ENCODE results near the gene RASSF8. TPM values are rescaled to one million over a fixed set of nuclear protein-coding genes. Genes with fewer than 3 reads are reported as not detected.

The RASSF8 gene
- total RNA-seq, 1 experiment from 2014 or later, result 9.2 TPM

DNA sequence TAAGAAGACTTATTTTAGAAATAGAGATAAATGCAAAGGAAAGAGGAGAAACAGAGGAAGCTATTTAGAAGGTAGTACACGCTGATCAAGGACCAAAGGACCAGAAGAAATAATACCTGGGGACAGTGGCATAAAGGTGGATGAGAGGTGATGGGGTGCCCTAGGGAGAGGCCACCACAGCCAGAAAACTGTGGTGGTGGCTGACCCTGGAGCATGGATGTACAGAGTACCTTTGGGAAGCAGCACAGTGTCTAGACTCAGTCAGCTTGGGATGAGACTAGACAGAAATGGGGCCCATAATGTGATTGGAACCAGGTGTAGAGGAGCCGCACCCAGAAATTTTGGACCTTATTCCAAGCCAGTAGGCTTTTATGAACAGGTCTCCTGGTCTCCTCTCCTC is 17.2 kb downstream of the RASSF8 start:
- H3K79me2 ChIP-seq (ENCODE audit: insufficient read depth, low read length), result no peaks in the 10 kb centered on the region
- DNase-seq (ENCODE audit: low read depth, low spot score), result no peak
- no peaks in the 10 kb centered on the region for H3K4me1 ChIP-seq (ENCODE audit: control insufficient read depth in 1 of 2, insufficient read depth in 2 of 2, low read length in 2 of 2)
- H3K9ac ChIP-seq (ENCODE audit: low read length), result no peak overlapping the region
- no peak overlapping the region for H3K4me2 ChIP-seq (ENCODE audit: low read length)
- CTCF ChIA-PET, result no interaction called here
- H3K27me3 ChIP-seq (ENCODE audit: insufficient read depth, low read length), result no peaks in the 10 kb centered on the region; the same call in 1 of the 2 replicates
- POLR2A ChIA-PET, result interaction anchor here (1.7 kb wide), 1 partner anchor 9 kb away, joined by 3 read pairs; no protein-coding TSS in a partner anchor
- BruUV-seq (replicated peaks), result no TSS peak
- H4K20me1 ChIP-seq (ENCODE audit: insufficient read depth), result no peaks in the 10 kb centered on the region
- no peaks in the 10 kb centered on the region for H3K9me2 ChIP-seq (ENCODE audit: insufficient read depth)
- TF ChIP-seq YY1 (IDR thresholded peaks at IDR 0.05; ENCODE audit: extremely low read depth, insufficient replicate concordance, low read depth, low read length), result no peak
- TF ChIP-seq, protein P1, sequence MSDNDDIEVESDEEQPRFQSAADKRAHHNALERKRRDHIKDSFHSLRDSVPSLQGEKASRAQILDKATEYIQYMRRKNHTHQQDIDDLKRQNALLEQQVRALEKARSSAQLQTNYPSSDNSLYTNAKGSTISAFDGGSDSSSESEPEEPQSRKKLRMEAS (IDR thresholded peaks at IDR 0.05), result no peak
- no peak for TF ChIP-seq RAD21 (IDR thresholded peaks at IDR 0.05; ENCODE audit: low read depth)
- TF ChIP-seq TCF7L2 (IDR thresholded peaks at IDR 0.05; ENCODE audit: borderline replicate concordance, extremely low read depth, insufficient read depth, insufficient read length), result no peak
- TF ChIP-seq CEBPB (IDR thresholded peaks at IDR 0.05; ENCODE audit: low read depth), result no peak
- no peak for TF ChIP-seq EZH2phosphoT487 (IDR thresholded peaks at IDR 0.05; ENCODE audit: borderline replicate concordance)
- TF ChIP-seq FOSL1 (IDR thresholded peaks at IDR 0.05; ENCODE audit: low read depth), result no peak
- no peak for TF ChIP-seq JUND (IDR thresholded peaks at IDR 0.05)
- no peak for TF ChIP-seq ELF1 (IDR thresholded peaks at IDR 0.05; ENCODE audit: borderline replicate concordance, low read depth)
- TF ChIP-seq ZFX (IDR thresholded peaks at IDR 0.05), result no peak
- no peak for TF ChIP-seq EZH2 (IDR thresholded peaks at IDR 0.05)
- no peak for TF ChIP-seq ZNF274 (IDR thresholded peaks at IDR 0.05; ENCODE audit: low read depth, low read length)
- no peak overlapping the region for H3K27ac ChIP-seq (ENCODE audit: low read depth, low read length)
- ATAC-seq, result no peak
- no peaks in the 10 kb centered on the region for H3K9me3 ChIP-seq (ENCODE audit: control insufficient read depth in 1 of 2, insufficient read depth in 1 of 2, low read depth in 1 of 2, low read length in 2 of 2)
- RAD21 ChIA-PET (ENCODE audit: low non-redundant PET in 1 of 2, low total read pairs in 2 of 2, uncharacterized antibody in 2 of 2, unreplicated experiment in 2 of 2), result no interaction called here
- intact Hi-C loops (cut with micrococcal nuclease), result no loop called here
- H3K4me3 ChIP-seq (replicated peaks in 1 of 2; ENCODE audit: low read depth in 1 of 2, low read length in 2 of 2), result no peak overlapping the region
- H2AFZ ChIP-seq (ENCODE audit: low read depth, low read length, poor library complexity, severe bottlenecking), result no peak overlapping the region
- no peaks in the 10 kb centered on the region for H3K36me3 ChIP-seq (ENCODE audit: control insufficient read depth in 1 of 2, insufficient read depth in 2 of 2, low read length in 2 of 2)

GRCh38 chr12:25976289-25976688 is 17.8 kb downstream of the RASSF8 start:
- intact Hi-C loops (cut with micrococcal nuclease), result no loop called here
- H4K20me1 ChIP-seq (ENCODE audit: insufficient read depth), result no peaks in the 10 kb centered on the region
- POLR2A ChIA-PET, result no interaction called here

More at GRCh38 chr12:25976289-25976688, 17.8 kb downstream of the RASSF8 start:
- ATAC-seq, result no peak
- no peaks in the 10 kb centered on the region for H3K4me1 ChIP-seq (ENCODE audit: control insufficient read depth in 1 of 2, insufficient read depth in 2 of 2, low read length in 2 of 2)
- no peak for DNase-seq (ENCODE audit: low read depth, low spot score)
- BruUV-seq (replicated peaks), result no TSS peak
- ChIA-PET RAD21 (ENCODE audit: low non-redundant PET in 1 of 2, low total read pairs in 2 of 2, uncharacterized antibody in 2 of 2, unreplicated experiment in 2 of 2) (no interaction called here), CTCF (no interaction called here)
- no peaks in the 10 kb centered on the region for H3K36me3 ChIP-seq (ENCODE audit: control insufficient read depth in 1 of 2, insufficient read depth in 2 of 2, low read length in 2 of 2)
- H3K4me3 ChIP-seq (replicated peaks in 1 of 2; ENCODE audit: low read depth in 1 of 2, low read length in 2 of 2), result no peak overlapping the region
- H3K4me2 ChIP-seq (ENCODE audit: low read length), result no peak overlapping the region
- H3K9me2 ChIP-seq (ENCODE audit: insufficient read depth), result no peaks in the 10 kb centered on the region
- no peaks in the 10 kb centered on the region for H3K9me3 ChIP-seq (ENCODE audit: control insufficient read depth in 1 of 2, insufficient read depth in 1 of 2, low read depth in 1 of 2, low read length in 2 of 2)
- no peaks in the 10 kb centered on the region for H3K79me2 ChIP-seq (ENCODE audit: insufficient read depth, low read length)
- no peak overlapping the region for H3K27ac ChIP-seq (ENCODE audit: low read depth, low read length)
- H2AFZ ChIP-seq (ENCODE audit: low read depth, low read length, poor library complexity, severe bottlenecking), result no peak overlapping the region
- TF ChIP-seq FOSL1 (IDR thresholded peaks at IDR 0.05; ENCODE audit: low read depth), result no peak
- no peak for TF ChIP-seq EGR1 (IDR thresholded peaks at IDR 0.05; ENCODE audit: low read depth)
- no peak for TF ChIP-seq YY1 (IDR thresholded peaks at IDR 0.05; ENCODE audit: extremely low read depth, insufficient replicate concordance, low read depth, low read length)
- no peak for TF ChIP-seq SP1 (IDR thresholded peaks at IDR 0.05; ENCODE audit: low read depth)
- TF ChIP-seq SRF (IDR thresholded peaks at IDR 0.05; ENCODE audit: low read depth), result no peak
- TF ChIP-seq RAD21 (IDR thresholded peaks at IDR 0.05; ENCODE audit: low read depth), result no peak
- TF ChIP-seq, protein P2, sequence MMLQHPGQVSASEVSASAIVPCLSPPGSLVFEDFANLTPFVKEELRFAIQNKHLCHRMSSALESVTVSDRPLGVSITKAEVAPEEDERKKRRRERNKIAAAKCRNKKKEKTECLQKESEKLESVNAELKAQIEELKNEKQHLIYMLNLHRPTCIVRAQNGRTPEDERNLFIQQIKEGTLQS (IDR thresholded peaks at IDR 0.05), result no peak
- TF ChIP-seq, protein P3, sequence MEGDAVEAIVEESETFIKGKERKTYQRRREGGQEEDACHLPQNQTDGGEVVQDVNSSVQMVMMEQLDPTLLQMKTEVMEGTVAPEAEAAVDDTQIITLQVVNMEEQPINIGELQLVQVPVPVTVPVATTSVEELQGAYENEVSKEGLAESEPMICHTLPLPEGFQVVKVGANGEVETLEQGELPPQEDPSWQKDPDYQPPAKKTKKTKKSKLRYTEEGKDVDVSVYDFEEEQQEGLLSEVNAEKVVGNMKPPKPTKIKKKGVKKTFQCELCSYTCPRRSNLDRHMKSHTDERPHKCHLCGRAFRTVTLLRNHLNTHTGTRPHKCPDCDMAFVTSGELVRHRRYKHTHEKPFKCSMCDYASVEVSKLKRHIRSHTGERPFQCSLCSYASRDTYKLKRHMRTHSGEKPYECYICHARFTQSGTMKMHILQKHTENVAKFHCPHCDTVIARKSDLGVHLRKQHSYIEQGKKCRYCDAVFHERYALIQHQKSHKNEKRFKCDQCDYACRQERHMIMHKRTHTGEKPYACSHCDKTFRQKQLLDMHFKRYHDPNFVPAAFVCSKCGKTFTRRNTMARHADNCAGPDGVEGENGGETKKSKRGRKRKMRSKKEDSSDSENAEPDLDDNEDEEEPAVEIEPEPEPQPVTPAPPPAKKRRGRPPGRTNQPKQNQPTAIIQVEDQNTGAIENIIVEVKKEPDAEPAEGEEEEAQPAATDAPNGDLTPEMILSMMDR (IDR thresholded peaks at IDR 0.05 in 2 of 3, conservative IDR thresholded peaks at IDR 0.05 in 1 of 3; ENCODE audit: borderline replicate concordance in 1 of 3, insufficient read depth in 1 of 3, low read depth in 2 of 3, low read length in 2 of 3), result no peak
- TF ChIP-seq EZH2phosphoT487 (IDR thresholded peaks at IDR 0.05; ENCODE audit: borderline replicate concordance), result no peak
- H3K27me3 ChIP-seq (ENCODE audit: insufficient read depth, low read length), result no peaks in the 10 kb centered on the region; the same call in 1 of the 2 replicates
- no peak overlapping the region for H3K9ac ChIP-seq (ENCODE audit: low read length)

Measured in HCT116 (cell line).